Endothelial cell of umbilical vein (primary cell): Measurements from ENCODE around the gene MAPK4. TPM values are rescaled to one million over a fixed set of nuclear protein-coding genes. Genes with fewer than 3 reads are reported as not detected.

Experiments
- BruUV-seq: library from RNA; stranded (reverse); fragments of 400-500 nt; replicated peaks from 2 replicates; lab custom pipeline; 2021; lab: Mats Ljungman, UMichigan
- CTCF ChIA-PET: fragments of 300-600, 350-600 bp; sonication (Branson Sonifier 250); formaldehyde crosslinking; loops from one replicate; lab custom pipeline; 2021; ENCODE audit warnings: antibody characterized with exemption, inconsistent platforms; lab: Charles Lee
- POLR2A ChIA-PET: fragments of 300-600, 350-600 bp; sonication (Branson Sonifier 250); formaldehyde crosslinking; loops from one replicate; lab custom pipeline; 2021; ENCODE audit warnings: antibody characterized with exemption, inconsistent platforms; lab: Charles Lee
- DNase-seq: peaks from one replicate; pipeline ENCODE4 v3.0.0-alpha.2; 2011; ENCODE audit warnings: low read depth, low spot score
- FAIRE-seq: peaks from 2 replicates; lab custom pipeline; 2011; peaks lifted over from hg19 to GRCh38; lab: Jason Lieb, UNC
- H2AFZ ChIP-seq: 2 replicates; pipeline ENCODE4 v1.6.0; 2012; ENCODE audit warnings: low read depth, low read length, control low read depth, inconsistent platforms
- H3K27ac ChIP-seq: 2 replicates; pipeline ENCODE4 v1.5.1; 2011; ENCODE audit warnings: low read depth, mild to moderate bottlenecking, control low read depth, low read length, moderate library complexity; ENCODE audit not compliant: insufficient read depth
- H3K27me3 ChIP-seq, 2 experiments: 2 replicates each; pipeline versions ENCODE4 v1.6.0 to v1.6.1; 2011; ENCODE audit warnings: low read length in 2 of 2, mixed read lengths in 1 of 2; ENCODE audit not compliant: control insufficient read depth in 2 of 2, insufficient read depth in 2 of 2
- H3K36me3 ChIP-seq, 2 experiments: 2 replicates in 1 of 2; 3 replicates in 1 of 2; pipeline ENCODE4 v1.5.1; 2011; ENCODE audit warnings: low read length in 2 of 2, mild to moderate bottlenecking in 1 of 2, moderate library complexity in 1 of 2; ENCODE audit not compliant: control insufficient read depth in 2 of 2, insufficient read depth in 2 of 2; ENCODE audit errors: extremely low read depth in 1 of 2
- H3K4me1 ChIP-seq: 3 replicates; pipeline ENCODE4 v1.5.1; 2011; ENCODE audit warnings: mild to moderate bottlenecking, low read length; ENCODE audit not compliant: control insufficient read depth, insufficient read depth; ENCODE audit errors: extremely low read depth
- H3K4me2 ChIP-seq: 2 replicates; pipeline ENCODE4 v1.6.1; 2011; ENCODE audit warnings: low read length, control low read depth, mixed read lengths; ENCODE audit not compliant: insufficient read depth
- H3K4me3 ChIP-seq, 3 experiments: fragments of 200-600 bp in 1 of 3; sonication (generic), shearing (Covaris generic) in 1 of 3; replicated peaks in 1 of 3; 2 replicates each; pipeline ENCODE4 v1.5.1; 2011 to 2016; ENCODE audit warnings: control low read depth in 3 of 3, low read length in 3 of 3, mild to moderate bottlenecking in 2 of 3, inconsistent platforms in 1 of 3, low read depth in 1 of 3, moderate library complexity in 1 of 3; ENCODE audit not compliant: insufficient read depth in 1 of 3
- H3K79me2 ChIP-seq: 2 replicates; pipeline ENCODE4 v1.6.0; 2012; ENCODE audit warnings: low read length, inconsistent platforms; ENCODE audit not compliant: control insufficient read depth, insufficient read depth
- H3K9ac ChIP-seq: replicated peaks from 2 replicates; pipeline ENCODE3; 2011; ENCODE audit warnings: low read length, control low read depth; ENCODE audit not compliant: insufficient read depth; ENCODE audit errors: extremely low read depth
- H3K9me1 ChIP-seq: replicated peaks from 3 replicates; pipeline ENCODE4 v1.6.0; 2011; ENCODE audit warnings: mild to moderate bottlenecking, low read length; ENCODE audit not compliant: control insufficient read depth, insufficient read depth; ENCODE audit errors: extremely low read depth
- H3K9me3 ChIP-seq: replicated peaks from 2 replicates; pipeline ENCODE4 v1.5.1; 2012; ENCODE audit warnings: low read length, inconsistent platforms; ENCODE audit not compliant: control insufficient read depth, insufficient read depth
- H4K20me1 ChIP-seq: replicated peaks from 2 replicates; pipeline ENCODE3; 2011; ENCODE audit warnings: mild to moderate bottlenecking, low read length; ENCODE audit not compliant: control insufficient read depth, insufficient read depth; ENCODE audit errors: extremely low read depth
- EZH2 ChIP-seq: IDR thresholded peaks from 2 replicates; pipeline ENCODE4 v1.6.1; 2012; ENCODE audit warnings: borderline replicate concordance, low read depth, mild to moderate bottlenecking, moderate library complexity, low read length, inconsistent platforms; ENCODE audit not compliant: severe bottlenecking
- FOS ChIP-seq: IDR thresholded peaks from 2 replicates; pipeline ENCODE4 v1.6.1; 2011; ENCODE audit warnings: mild to moderate bottlenecking, low read length, moderate library complexity, borderline replicate concordance; ENCODE audit not compliant: insufficient read depth
- GATA2 ChIP-seq: IDR thresholded peaks from 2 replicates; pipeline ENCODE4 v1.7.0; 2011; ENCODE audit warnings: low read depth, mild to moderate bottlenecking, moderate library complexity, mixed read lengths, low read length; ENCODE audit not compliant: insufficient read length, insufficient read depth
- JUN ChIP-seq: IDR thresholded peaks from 2 replicates; pipeline ENCODE4 v1.6.1; 2011; ENCODE audit warnings: borderline replicate concordance, low read depth; ENCODE audit not compliant: insufficient read length, insufficient read depth
- MYC ChIP-seq: IDR thresholded peaks from one replicate; pipeline ENCODE4 v1.6.1; 2011; ENCODE audit warnings: mild to moderate bottlenecking, low read depth, low read length
- POLR2A ChIP-seq: IDR thresholded peaks from 2 replicates; pipeline ENCODE4 v1.6.1; 2012; ENCODE audit warnings: low read depth, mild to moderate bottlenecking, control low read depth, low read length
- POLR2AphosphoS5 ChIP-seq: IDR thresholded peaks from 2 replicates; pipeline ENCODE4 v1.6.1; 2012; ENCODE audit warnings: low read depth, mild to moderate bottlenecking, control low read depth, low read length, moderate library complexity; ENCODE audit not compliant: insufficient read depth
- dilution Hi-C: fragments of 300-500 bp; cut with MboI; formaldehyde crosslinking; loops from one replicate; pipeline ENCODE4 v1.15.0; 2019; ENCODE audit warnings: low sequenced_read_pairs; ENCODE audit not compliant: extremely low pct_ligation_motif_present
- intact Hi-C: fragments of 100-400 bp; cut with micrococcal nuclease; formaldehyde crosslinking; loops from one replicate; pipeline ENCODE4 v1.10.0; 2022
- polyA plus RNA-seq, 4 experiments: library from polyadenylated mRNA; depleted of rRNA in 3 of 4; stranded (reverse) in 3 of 4; unstranded in 1 of 4; fragments of >200 nt; gene quantifications; 2 replicates each; pipeline versions ENCODE4 v1.2.1 to v1.2.3, GENCODE V29; 2011 to 2012; ENCODE audit warnings: missing spikeins in 1 of 4
- total RNA-seq: library from RNA; stranded (reverse); gene quantifications from 2 replicates; pipeline ENCODE4 v1.2.3, GENCODE V29; 2021
- TF ChIP-seq, protein P1 (sequence below), 2 donors: IDR thresholded peaks; 1 replicate in 1 of 2; 2 replicates in 1 of 2; pipeline ENCODE4 v1.5.1; 2011; ENCODE audit warnings: low read length in 2 of 2, mild to moderate bottlenecking in 2 of 2, moderate library complexity in 2 of 2, control low read depth in 1 of 2, inconsistent platforms in 1 of 2, low read depth in 1 of 2; ENCODE audit not compliant: insufficient read depth in 1 of 2; ENCODE audit errors: extremely low read depth in 1 of 2
- TF ChIP-seq, protein P2 (sequence below): IDR thresholded peaks from 2 replicates; pipeline ENCODE4 v1.6.1; 2011; ENCODE audit not compliant: insufficient read depth, insufficient read length

Gene MAPK4
- total and polyA plus RNA-seq, 2 donors (not counting 3 experiments of a cell fraction or from before 2014, with no cell fraction given): not detected

- ChIA-PET CTCF (no interaction called here), POLR2A (no interaction called here)
- Histone ChIP-seq H3K79me2 (no peaks in the 10 kb centered on the region), H3K27me3 (no peaks in the 10 kb centered on the region), H3K36me3 (no peaks in the 10 kb centered on the region), H3K4me1 (no peaks in the 10 kb centered on the region), H3K9ac (no peak overlapping the region), H3K4me2 (no peak overlapping the region), H4K20me1 (no peaks in the 10 kb centered on the region), H2AFZ (no peak overlapping the region), H3K9me1 (no peaks in the 10 kb centered on the region), H3K9me3 (no peaks in the 10 kb centered on the region), H3K4me3 (no peak overlapping the region), H3K27ac (no peak overlapping the region)
- dilution Hi-C loops (no loop called here), intact Hi-C loops (no loop called here)
- DNase-seq (no peak), FAIRE-seq (no peak)
- no TSS peak for BruUV-seq
- TF ChIP-seq FOS (no peak), EZH2 (no peak), GATA2 (no peak), POLR2AphosphoS5 (no peak), POLR2A (no peak), JUN (no peak), MYC (no peak)
- TF ChIP-seq, protein P1, sequence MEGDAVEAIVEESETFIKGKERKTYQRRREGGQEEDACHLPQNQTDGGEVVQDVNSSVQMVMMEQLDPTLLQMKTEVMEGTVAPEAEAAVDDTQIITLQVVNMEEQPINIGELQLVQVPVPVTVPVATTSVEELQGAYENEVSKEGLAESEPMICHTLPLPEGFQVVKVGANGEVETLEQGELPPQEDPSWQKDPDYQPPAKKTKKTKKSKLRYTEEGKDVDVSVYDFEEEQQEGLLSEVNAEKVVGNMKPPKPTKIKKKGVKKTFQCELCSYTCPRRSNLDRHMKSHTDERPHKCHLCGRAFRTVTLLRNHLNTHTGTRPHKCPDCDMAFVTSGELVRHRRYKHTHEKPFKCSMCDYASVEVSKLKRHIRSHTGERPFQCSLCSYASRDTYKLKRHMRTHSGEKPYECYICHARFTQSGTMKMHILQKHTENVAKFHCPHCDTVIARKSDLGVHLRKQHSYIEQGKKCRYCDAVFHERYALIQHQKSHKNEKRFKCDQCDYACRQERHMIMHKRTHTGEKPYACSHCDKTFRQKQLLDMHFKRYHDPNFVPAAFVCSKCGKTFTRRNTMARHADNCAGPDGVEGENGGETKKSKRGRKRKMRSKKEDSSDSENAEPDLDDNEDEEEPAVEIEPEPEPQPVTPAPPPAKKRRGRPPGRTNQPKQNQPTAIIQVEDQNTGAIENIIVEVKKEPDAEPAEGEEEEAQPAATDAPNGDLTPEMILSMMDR (IDR thresholded peaks at IDR 0.05; ENCODE audit: extremely low read depth in 1 of 2, insufficient read depth in 1 of 2, low read depth in 1 of 2, low read length in 2 of 2): no peak
- TF ChIP-seq, protein P2, sequence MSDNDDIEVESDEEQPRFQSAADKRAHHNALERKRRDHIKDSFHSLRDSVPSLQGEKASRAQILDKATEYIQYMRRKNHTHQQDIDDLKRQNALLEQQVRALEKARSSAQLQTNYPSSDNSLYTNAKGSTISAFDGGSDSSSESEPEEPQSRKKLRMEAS: no peak
Measured at GRCh38 chr18:50624981-50625380, 65.1 kb downstream of the MAPK4 start.
